Mucosa of rectum (tissue), 2 donors: ENCODE measurements around the gene ZFYVE1.

ENCODE experiments used
- H3K27ac ChIP-seq, 2 donors: one replicate each; pipeline ENCODE4 v1.7.0; 2013; ENCODE audit warnings: inconsistent platforms in 2 of 2, low read depth in 2 of 2, low read length in 2 of 2
- H3K27me3 ChIP-seq, 2 donors: one replicate each; pipeline ENCODE4 v1.7.0; 2013; ENCODE audit warnings: low read length in 2 of 2; ENCODE audit not compliant: control insufficient read depth in 2 of 2, insufficient read depth in 2 of 2
- H3K36me3 ChIP-seq, 2 donors: one replicate each; pipeline ENCODE4 v1.7.0; 2013; ENCODE audit warnings: low read length in 2 of 2; ENCODE audit not compliant: control insufficient read depth in 2 of 2, insufficient read depth in 2 of 2
- H3K4me1 ChIP-seq, 2 donors: one replicate each; pipeline ENCODE4 v1.7.0; 2013; ENCODE audit warnings: low read length in 2 of 2, mild to moderate bottlenecking in 1 of 2; ENCODE audit not compliant: control insufficient read depth in 2 of 2, insufficient read depth in 2 of 2
- H3K4me3 ChIP-seq, 2 donors: one replicate each; pipeline ENCODE4 v1.7.0; 2013; ENCODE audit warnings: low read length in 2 of 2
- H3K9ac ChIP-seq, 2 donors: one replicate each; pipeline ENCODE4 v1.7.0; 2013; ENCODE audit warnings: low read length in 2 of 2, low read depth in 1 of 2, mild to moderate bottlenecking in 1 of 2
- H3K9me3 ChIP-seq, 2 donors: one replicate each; pipeline ENCODE4 v1.7.0; 2013; ENCODE audit warnings: low read length in 2 of 2; ENCODE audit not compliant: control insufficient read depth in 2 of 2
- donor health status: healthy.
- donor health status: Normal muscosa, but diverticular disease.

The ZFYVE1 gene, protein sequence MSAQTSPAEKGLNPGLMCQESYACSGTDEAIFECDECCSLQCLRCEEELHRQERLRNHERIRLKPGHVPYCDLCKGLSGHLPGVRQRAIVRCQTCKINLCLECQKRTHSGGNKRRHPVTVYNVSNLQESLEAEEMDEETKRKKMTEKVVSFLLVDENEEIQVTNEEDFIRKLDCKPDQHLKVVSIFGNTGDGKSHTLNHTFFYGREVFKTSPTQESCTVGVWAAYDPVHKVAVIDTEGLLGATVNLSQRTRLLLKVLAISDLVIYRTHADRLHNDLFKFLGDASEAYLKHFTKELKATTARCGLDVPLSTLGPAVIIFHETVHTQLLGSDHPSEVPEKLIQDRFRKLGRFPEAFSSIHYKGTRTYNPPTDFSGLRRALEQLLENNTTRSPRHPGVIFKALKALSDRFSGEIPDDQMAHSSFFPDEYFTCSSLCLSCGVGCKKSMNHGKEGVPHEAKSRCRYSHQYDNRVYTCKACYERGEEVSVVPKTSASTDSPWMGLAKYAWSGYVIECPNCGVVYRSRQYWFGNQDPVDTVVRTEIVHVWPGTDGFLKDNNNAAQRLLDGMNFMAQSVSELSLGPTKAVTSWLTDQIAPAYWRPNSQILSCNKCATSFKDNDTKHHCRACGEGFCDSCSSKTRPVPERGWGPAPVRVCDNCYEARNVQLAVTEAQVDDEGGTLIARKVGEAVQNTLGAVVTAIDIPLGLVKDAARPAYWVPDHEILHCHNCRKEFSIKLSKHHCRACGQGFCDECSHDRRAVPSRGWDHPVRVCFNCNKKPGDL

DNA sequence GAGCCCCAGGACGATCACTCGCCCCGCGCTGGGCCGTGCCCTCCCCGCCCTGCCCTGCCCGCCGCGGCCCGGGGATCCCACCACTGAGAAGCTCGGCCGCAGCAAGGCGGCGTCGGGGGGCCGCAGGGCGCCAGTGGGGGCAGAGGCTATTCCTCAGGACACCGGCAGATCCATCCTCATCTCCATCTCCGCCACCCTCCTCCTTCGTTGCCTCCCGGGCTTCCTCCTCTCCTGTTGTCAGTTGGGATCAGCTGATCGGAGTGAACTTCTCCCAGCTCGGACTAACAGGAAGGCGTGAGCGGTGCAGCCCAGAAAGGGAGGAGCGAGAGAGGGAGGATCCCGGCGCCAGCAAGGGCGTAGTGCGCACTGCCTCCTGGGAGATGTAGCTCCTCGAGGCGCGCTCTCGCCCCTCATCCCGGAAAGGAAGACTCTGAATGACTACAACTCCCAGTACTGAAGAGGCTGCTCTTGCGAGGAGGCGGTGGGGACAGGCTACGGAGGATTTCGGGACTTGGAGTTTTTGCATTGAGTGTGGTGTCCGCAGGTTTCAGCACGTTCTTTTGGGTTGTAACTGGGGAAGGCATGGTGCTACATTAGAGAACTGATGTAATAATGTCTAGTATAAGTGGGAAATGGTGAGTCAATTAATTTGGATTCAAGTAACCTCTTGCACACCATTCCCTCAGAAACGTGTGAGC is at the start of gene ZFYVE1:
TSS of gene ZFYVE1 (minus strand) at position 262 of the 698 bp plus-strand sequence. CDS start 2,598 bp downstream, outside the sequence.
- H3K9ac ChIP-seq = peak within 1 kb of the TSS; percentile 70 to 86
- no peaks in the 10 kb centered on the region for H3K27me3 ChIP-seq
- H3K36me3 ChIP-seq = peaks cover 14 to 20% of the 10 kb centered on the region in 2 donors
- H3K4me3 ChIP-seq = peak within 1 kb of the TSS; percentile 87 to 96
- H3K27ac ChIP-seq = peak within 1 kb of the TSS; percentile 84 to 95
- H3K4me1 ChIP-seq = peaks cover 3 to 8% of the 10 kb centered on the region in 2 donors
- no peaks in the 10 kb centered on the region for H3K9me3 ChIP-seq

DNA sequence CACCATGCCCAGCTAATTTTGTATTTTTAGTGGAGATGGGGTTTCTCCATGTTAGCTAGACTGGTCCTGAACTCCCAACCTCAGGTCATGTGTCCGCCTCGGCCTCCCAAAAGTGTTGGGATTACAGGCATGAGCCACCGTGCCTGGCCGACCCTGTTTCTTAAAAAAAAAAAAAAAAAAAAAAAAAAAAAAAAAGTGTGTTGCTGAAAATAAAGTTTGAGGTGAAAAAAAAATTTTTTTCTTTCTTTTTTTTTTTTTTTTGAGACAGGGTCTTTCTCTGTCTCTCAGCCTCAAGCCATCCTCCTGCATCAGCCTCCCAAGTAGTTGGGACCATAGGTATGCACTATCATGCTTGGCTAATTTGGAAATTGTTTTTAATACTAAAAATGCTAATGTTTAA is 42.7 kb upstream of the ZFYVE1 start:
- H3K27me3 ChIP-seq = no peaks in the 10 kb centered on the region
- no peaks in the 10 kb centered on the region for H3K4me1 ChIP-seq
- H3K36me3 ChIP-seq = peaks cover 18 to 24% of the 10 kb centered on the region in 2 donors
- no peaks in the 10 kb centered on the region for H3K9me3 ChIP-seq
- H3K4me3 ChIP-seq = no peak overlapping the region
- H3K27ac ChIP-seq = no peak overlapping the region
- no peak overlapping the region for H3K9ac ChIP-seq

DNA sequence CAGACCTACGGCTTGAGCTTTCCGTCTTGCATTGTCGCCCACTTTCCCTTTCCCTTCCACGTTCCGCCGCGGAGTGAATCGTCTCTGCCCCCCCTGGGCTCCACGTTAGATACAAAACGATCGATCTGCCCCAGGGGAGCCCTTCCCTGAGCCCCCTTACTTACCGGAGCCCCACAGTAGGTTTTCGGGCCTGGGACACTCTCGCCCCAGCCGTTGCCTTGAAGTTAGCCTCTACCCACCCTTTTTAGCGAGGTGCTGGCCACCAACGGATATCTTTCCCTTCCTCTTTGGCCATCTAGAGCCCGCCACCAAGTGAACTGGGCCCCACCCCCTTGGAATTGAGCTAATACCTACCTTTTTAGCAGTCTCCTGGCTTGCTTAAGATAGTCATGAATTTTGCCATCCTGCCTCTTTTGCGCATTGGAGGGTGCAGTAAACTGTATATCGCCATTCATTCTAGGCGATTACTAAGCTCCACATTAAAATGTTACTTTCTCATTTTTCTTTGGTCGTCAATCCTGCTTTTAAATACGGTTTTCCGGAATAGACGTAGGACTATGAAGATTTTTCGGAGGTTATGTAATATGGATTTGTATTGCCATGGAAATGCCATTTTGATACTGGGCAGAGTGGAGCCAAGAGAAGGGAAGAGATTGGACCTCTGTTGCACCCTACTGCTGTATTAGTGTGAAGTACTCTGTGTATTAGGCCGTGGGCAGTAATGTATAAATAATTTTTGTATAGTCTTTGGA is 32.2 kb upstream of the ZFYVE1 start:
- no peaks in the 10 kb centered on the region for H3K9me3 ChIP-seq
- peaks cover 4 to 9% of the 10 kb centered on the region in 2 donors for H3K4me1 ChIP-seq
- peaks cover 0 to 5% of the 10 kb centered on the region in 2 donors for H3K36me3 ChIP-seq

DNA sequence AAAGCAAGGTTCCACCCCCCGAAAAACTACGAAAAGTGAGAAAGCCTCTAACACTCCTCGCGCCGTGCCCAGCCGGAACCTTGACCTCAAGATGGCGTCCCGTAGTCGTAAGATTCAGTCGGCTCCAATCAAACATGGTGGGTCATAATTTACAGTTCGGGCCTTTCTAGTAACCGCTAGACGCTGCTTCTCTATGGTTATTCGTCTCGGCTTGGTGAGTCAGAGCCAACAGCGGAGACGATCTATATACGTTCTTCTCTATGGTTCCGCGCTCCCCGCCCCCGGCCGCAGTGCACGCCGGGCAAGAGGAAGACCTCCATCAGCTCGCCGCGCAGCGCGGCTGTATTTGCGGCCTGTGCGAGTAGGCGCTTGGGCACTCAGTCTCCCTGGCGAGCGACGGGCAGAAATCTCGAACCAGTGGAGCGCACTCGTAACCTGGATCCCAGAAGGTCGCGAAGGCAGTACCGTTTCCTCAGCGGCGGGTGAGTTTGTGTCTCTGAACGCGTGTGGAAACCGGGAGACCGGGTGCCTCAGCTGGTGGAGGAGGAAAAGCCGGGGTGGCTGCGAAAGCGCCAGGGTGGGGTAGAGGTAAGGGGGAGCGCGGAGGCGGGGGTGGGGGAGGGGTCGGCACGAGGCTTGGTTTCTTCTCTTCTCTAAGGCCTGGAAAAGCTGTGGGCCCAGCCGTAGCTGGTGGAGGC is 31.5 kb upstream of the ZFYVE1 start, which contains the start of gene RBM25:
TSS of gene RBM25 (plus strand) at position 311 of the 698 bp plus-strand sequence. CDS start 13,108 bp downstream, outside the sequence.
- peak within 1 kb of the TSS; percentile 90 to 95 for H3K27ac ChIP-seq
- H3K4me3 ChIP-seq = peak within 1 kb of the TSS; percentile 95 to 96
- H3K4me1 ChIP-seq = peaks cover 4 to 9% of the 10 kb centered on the region in 2 donors
- H3K27me3 ChIP-seq = no peaks in the 10 kb centered on the region
- H3K36me3 ChIP-seq = no peaks in the 10 kb centered on the region
- H3K9ac ChIP-seq = peak within 1 kb of the TSS; percentile 83 to 97
- H3K9me3 ChIP-seq = no peaks in the 10 kb centered on the region

More for the DNA sequence above, 32.2 kb upstream of the ZFYVE1 start:
- peak overlapping the region; percentile 90 to 95 for H3K27ac ChIP-seq
- peak overlapping the region; percentile 83 to 95 for H3K9ac ChIP-seq
- H3K4me3 ChIP-seq = peak overlapping the region; percentile 95 to 96
- no peaks in the 10 kb centered on the region for H3K27me3 ChIP-seq

DNA sequence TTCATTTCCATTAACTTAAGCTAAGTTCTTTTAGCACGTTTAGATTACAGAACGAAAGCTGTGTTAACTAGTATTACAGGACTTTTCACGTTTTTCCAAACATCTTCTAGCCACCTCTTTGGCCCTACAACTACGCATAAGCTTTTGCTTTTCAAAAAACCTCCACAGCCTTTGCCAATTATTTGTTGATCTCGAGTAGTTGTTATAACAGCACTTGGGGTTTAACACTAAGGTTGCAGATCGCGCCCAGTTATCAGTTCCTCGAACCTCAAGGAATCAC is 31.0 kb upstream of the ZFYVE1 start:
- Histone ChIP-seq H3K4me1 (peaks cover 4 to 9% of the 10 kb centered on the region in 2 donors), H3K27me3 (no peaks in the 10 kb centered on the region), H3K9me3 (no peaks in the 10 kb centered on the region), H3K36me3 (no peaks in the 10 kb centered on the region), H3K4me3 (peak overlapping the region; percentile 95 to 96), H3K27ac (peak overlapping the region; percentile 90 to 95), H3K9ac (peak overlapping the region; percentile 67)

DNA sequence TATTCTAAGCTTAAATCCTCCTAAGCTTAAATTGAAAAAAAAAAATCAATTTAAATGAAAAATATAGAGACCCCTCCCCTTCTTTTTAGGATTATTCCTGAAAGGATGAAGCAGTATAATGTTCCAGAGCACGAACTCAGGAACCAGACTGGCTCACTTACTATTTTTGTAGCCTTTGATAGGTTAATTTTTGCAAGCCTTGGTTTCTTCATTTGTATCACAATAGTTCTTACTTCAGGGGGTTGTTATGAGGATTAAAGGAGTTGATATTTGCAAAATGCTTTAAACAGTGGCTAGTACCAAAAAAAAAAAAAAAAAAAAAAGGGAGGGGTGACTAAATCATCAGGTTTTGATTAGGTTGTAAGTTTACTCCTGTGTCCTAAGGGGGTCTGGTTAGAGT is 28.3 kb upstream of the ZFYVE1 start:
- Histone ChIP-seq H3K4me3 (no peak overlapping the region), H3K9me3 (no peaks in the 10 kb centered on the region), H3K27ac (no peak overlapping the region)

DNA sequence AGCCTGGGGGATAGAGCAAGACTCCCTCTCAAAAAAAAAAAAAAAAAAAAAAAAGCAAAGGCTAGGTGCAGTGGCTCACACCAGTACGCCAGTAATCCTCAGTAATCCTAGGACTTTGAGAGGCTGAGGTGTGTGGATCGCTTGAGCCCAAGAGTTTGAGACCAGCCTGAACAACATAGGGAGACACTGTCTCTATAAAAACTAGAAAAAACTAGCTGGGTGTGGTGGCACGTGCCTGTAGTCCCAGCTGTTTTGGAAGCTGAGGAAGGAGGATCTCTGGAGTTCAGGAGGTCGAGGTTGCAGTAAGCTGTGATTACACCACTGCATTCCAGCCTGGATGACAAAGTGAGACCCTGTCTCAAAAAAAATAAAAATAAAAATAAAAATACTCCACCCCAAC is 22.5 kb upstream of the ZFYVE1 start:
- Histone ChIP-seq H3K36me3 (no peaks in the 10 kb centered on the region), H3K27me3 (no peaks in the 10 kb centered on the region), H3K9ac (no peak overlapping the region), H3K4me1 (no peaks in the 10 kb centered on the region), H3K27ac (no peak overlapping the region), H3K4me3 (no peak overlapping the region), H3K9me3 (no peaks in the 10 kb centered on the region)

More for the DNA sequence above, 28.3 kb upstream of the ZFYVE1 start:
- Histone ChIP-seq H3K4me1 (peaks cover 4 to 9% of the 10 kb centered on the region in 2 donors), H3K27me3 (no peaks in the 10 kb centered on the region), H3K9ac (no peak overlapping the region), H3K36me3 (no peaks in the 10 kb centered on the region)

DNA sequence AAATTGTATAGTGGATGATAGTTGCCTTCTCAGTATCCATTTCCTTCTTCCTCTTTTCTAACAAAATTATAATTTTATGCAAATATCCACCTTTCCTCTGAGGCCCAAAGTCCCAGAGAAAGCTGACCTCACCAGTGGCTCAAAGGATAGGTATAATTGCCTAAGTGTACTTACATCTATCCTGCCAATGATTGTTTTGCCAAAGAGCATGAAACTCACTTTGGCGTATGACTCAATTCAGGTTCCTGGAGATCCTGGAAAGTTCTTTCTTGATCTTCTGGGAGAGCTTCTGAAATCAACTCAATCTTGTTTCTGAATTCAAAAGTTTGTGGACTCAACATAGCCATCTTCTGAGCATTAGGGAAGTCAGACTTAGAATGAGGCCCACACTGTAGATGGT is 20.9 kb upstream of the ZFYVE1 start:
- Histone ChIP-seq H3K27ac (no peak overlapping the region), H3K9me3 (no peaks in the 10 kb centered on the region), H3K27me3 (no peaks in the 10 kb centered on the region), H3K9ac (no peak overlapping the region), H3K36me3 (no peaks in the 10 kb centered on the region), H3K4me1 (no peaks in the 10 kb centered on the region), H3K4me3 (no peak overlapping the region)
